ENCODE data around the gene YAP1.

DNA sequence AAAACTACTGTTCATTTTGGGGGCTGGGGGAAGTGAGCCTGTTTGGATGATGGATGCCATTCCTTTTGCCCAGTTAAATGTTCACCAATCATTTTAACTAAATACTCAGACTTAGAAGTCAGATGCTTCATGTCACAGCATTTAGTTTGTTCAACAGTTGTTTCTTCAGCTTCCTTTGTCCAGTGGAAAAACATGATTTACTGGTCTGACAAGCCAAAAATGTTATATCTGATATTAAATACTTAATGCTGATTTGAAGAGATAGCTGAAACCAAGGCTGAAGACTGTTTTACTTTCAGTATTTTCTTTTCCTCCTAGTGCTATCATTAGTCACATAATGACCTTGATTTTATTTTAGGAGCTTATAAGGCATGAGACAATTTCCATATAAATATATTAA, 119.9 kb downstream of the YAP1 start:
- TF ChIP-seq POLR2A (IDR thresholded peaks at IDR 0.05; ENCODE audit: low read depth, low read length) (no peak), POLR2AphosphoS5 (IDR thresholded peaks at IDR 0.05; ENCODE audit: low read depth, low read length) (no peak)

All from GM12892 (cell line).